Suprapubic skin (tissue), 4 donors: ENCODE measurements around the gene ABHD1.

Source experiments
- POLR2A ChIP-seq, 2 donors: fragments of 450-650 bp; IDR thresholded peaks; one replicate each; pipeline ENCODE4 v1.6.1; 2017; ENCODE audit warnings: antibody characterized with exemption in 2 of 2, mild to moderate bottlenecking in 2 of 2, moderate library complexity in 2 of 2
- POLR2AphosphoS5 ChIP-seq, 3 donors: sonication (generic); formaldehyde crosslinking; IDR thresholded peaks; one replicate each; pipeline ENCODE4 v1.6.1; 2017; ENCODE audit warnings: antibody characterized with exemption in 3 of 3
- TF ChIP-seq, protein P1 (sequence below), 2 donors: fragments of 200-600 bp in 1 of 2; fragments of 450-650 bp in 1 of 2; sonication (generic) in 1 of 2; IDR thresholded peaks; one replicate each; pipeline ENCODE4 v1.5.1; 2016 to 2019; ENCODE audit warnings: antibody characterized with exemption in 2 of 2, mild to moderate bottlenecking in 1 of 2, moderate library complexity in 1 of 2

DNA sequence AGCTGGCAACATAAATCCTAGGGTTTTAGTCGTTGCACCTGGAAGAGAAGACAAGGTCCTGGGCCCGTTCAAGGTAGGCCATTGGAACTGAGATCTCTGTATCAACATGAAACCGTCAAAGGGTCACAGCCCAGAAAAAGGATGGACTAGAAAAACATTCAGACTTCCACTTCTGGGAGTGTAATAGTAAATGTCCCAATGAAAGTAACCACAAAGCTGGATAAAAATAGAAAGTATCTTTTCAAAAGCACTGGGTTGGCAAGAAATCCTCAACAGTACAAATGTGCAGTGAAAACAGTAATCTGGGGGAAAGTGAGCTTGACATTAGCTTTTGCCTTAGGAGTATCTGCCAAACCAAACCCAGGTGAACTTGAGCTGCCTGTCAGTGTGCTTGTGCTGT is 17.6 kb upstream of the ABHD1 start:
- TF ChIP-seq, protein P1, sequence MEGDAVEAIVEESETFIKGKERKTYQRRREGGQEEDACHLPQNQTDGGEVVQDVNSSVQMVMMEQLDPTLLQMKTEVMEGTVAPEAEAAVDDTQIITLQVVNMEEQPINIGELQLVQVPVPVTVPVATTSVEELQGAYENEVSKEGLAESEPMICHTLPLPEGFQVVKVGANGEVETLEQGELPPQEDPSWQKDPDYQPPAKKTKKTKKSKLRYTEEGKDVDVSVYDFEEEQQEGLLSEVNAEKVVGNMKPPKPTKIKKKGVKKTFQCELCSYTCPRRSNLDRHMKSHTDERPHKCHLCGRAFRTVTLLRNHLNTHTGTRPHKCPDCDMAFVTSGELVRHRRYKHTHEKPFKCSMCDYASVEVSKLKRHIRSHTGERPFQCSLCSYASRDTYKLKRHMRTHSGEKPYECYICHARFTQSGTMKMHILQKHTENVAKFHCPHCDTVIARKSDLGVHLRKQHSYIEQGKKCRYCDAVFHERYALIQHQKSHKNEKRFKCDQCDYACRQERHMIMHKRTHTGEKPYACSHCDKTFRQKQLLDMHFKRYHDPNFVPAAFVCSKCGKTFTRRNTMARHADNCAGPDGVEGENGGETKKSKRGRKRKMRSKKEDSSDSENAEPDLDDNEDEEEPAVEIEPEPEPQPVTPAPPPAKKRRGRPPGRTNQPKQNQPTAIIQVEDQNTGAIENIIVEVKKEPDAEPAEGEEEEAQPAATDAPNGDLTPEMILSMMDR (IDR thresholded peaks at IDR 0.05): no peak
- TF ChIP-seq POLR2AphosphoS5 (IDR thresholded peaks at IDR 0.05): no peak
- TF ChIP-seq POLR2A (IDR thresholded peaks at IDR 0.05): no peak
